ENCODE data around the gene GRIP1. TPM values are rescaled to one million over a fixed set of nuclear protein-coding genes. Genes with fewer than 3 reads are reported as not detected.

The GRIP1 gene
- total and polyA plus RNA-seq, 2 experiments from 2014 or later = 7.7 TPM

- H3K27ac ChIP-seq = no peak overlapping the region
- no peaks in the 10 kb centered on the region for H3K9me3 ChIP-seq (ENCODE audit: low read depth)
- H3K4me3 ChIP-seq = no peak overlapping the region
- H3K79me2 ChIP-seq = no peaks in the 10 kb centered on the region
- H3K27me3 ChIP-seq = no peaks in the 10 kb centered on the region
- TF ChIP-seq EZH2phosphoT487 (IDR thresholded peaks at IDR 0.05; ENCODE audit: low read depth, severe bottlenecking, unreplicated experiment) (no peak), CTCF (IDR thresholded peaks at IDR 0.05; ENCODE audit: poor library complexity) (no peak), EZH2 (IDR thresholded peaks at IDR 0.05; ENCODE audit: borderline replicate concordance) (no peak)
- 90% methylated on average over 3 of the region's 3 CpGs for WGBS (ENCODE audit: low lambda C conversion rate, missing lambda C conversion rate)
- H3K36me3 ChIP-seq (replicated peaks; ENCODE audit: insufficient read depth, low read depth) = no peaks in the 10 kb centered on the region
- no peak for DNase-seq (ENCODE audit: low spot score)
- no peaks in the 10 kb centered on the region for H3K9me2 ChIP-seq (replicated peaks; ENCODE audit: insufficient read depth)
- no peaks in the 10 kb centered on the region for H4K20me1 ChIP-seq (ENCODE audit: insufficient read depth, poor library complexity, severe bottlenecking)
- H3K4me2 ChIP-seq = no peak overlapping the region
- H3K4me1 ChIP-seq (ENCODE audit: insufficient read depth) = no peaks in the 10 kb centered on the region
- H2AFZ ChIP-seq = no peak overlapping the region
Measured at GRCh38 chr12:66449531-66449930, 229.3 kb downstream of the GRIP1 start.

- 98% methylated on average over 4 of the region's 4 CpGs for WGBS (ENCODE audit: low lambda C conversion rate, missing lambda C conversion rate)
- no peaks in the 10 kb centered on the region for H3K27me3 ChIP-seq
- TF ChIP-seq CTCF (IDR thresholded peaks at IDR 0.05; ENCODE audit: poor library complexity) = no peak
- TF ChIP-seq EZH2phosphoT487 (IDR thresholded peaks at IDR 0.05; ENCODE audit: low read depth, severe bottlenecking, unreplicated experiment) = no peak
- TF ChIP-seq EZH2 (IDR thresholded peaks at IDR 0.05; ENCODE audit: borderline replicate concordance) = no peak
Measured at GRCh38 chr12:66447643-66448042, 231.2 kb downstream of the GRIP1 start.

GRCh38 chr12:66446276-66446675 lies 232.6 kb downstream of the GRIP1 start:
- Histone ChIP-seq H3K27ac (no peak overlapping the region), H2AFZ (no peak overlapping the region)

More at GRCh38 chr12:66447643-66448042, 231.2 kb downstream of the GRIP1 start:
- Histone ChIP-seq H2AFZ (no peak overlapping the region), H3K36me3 (replicated peaks; ENCODE audit: insufficient read depth, low read depth) (no peaks in the 10 kb centered on the region), H3K27ac (no peak overlapping the region), H4K20me1 (ENCODE audit: insufficient read depth, poor library complexity, severe bottlenecking) (no peaks in the 10 kb centered on the region), H3K79me2 (no peaks in the 10 kb centered on the region), H3K9me2 (replicated peaks; ENCODE audit: insufficient read depth) (no peaks in the 10 kb centered on the region), H3K4me2 (no peak overlapping the region), H3K4me1 (ENCODE audit: insufficient read depth) (no peaks in the 10 kb centered on the region), H3K9me3 (ENCODE audit: low read depth) (no peaks in the 10 kb centered on the region), H3K4me3 (no peak overlapping the region)
- DNase-seq (ENCODE audit: low spot score) = no peak

More at GRCh38 chr12:66446276-66446675, 232.6 kb downstream of the GRIP1 start:
- Histone ChIP-seq H3K4me1 (ENCODE audit: insufficient read depth) (no peaks in the 10 kb centered on the region), H3K79me2 (no peaks in the 10 kb centered on the region), H4K20me1 (ENCODE audit: insufficient read depth, poor library complexity, severe bottlenecking) (no peaks in the 10 kb centered on the region), H3K9me2 (replicated peaks; ENCODE audit: insufficient read depth) (no peaks in the 10 kb centered on the region), H3K27me3 (no peaks in the 10 kb centered on the region), H3K9me3 (ENCODE audit: low read depth) (no peaks in the 10 kb centered on the region), H3K4me2 (no peak overlapping the region), H3K36me3 (replicated peaks; ENCODE audit: insufficient read depth, low read depth) (no peaks in the 10 kb centered on the region), H3K4me3 (no peak overlapping the region)
- TF ChIP-seq EZH2phosphoT487 (IDR thresholded peaks at IDR 0.05; ENCODE audit: low read depth, severe bottlenecking, unreplicated experiment) (no peak), CTCF (IDR thresholded peaks at IDR 0.05; ENCODE audit: poor library complexity) (no peak), EZH2 (IDR thresholded peaks at IDR 0.05; ENCODE audit: borderline replicate concordance) (no peak)
- DNase-seq (ENCODE audit: low spot score) = no peak
- WGBS (ENCODE audit: low lambda C conversion rate, missing lambda C conversion rate) = 82% methylated on average over 2 of the region's 2 CpGs

Data from hepatocyte (in vitro differentiated cells).